Measurements from ENCODE around the gene DSCAML1.

The DSCAML1 gene

DNA sequence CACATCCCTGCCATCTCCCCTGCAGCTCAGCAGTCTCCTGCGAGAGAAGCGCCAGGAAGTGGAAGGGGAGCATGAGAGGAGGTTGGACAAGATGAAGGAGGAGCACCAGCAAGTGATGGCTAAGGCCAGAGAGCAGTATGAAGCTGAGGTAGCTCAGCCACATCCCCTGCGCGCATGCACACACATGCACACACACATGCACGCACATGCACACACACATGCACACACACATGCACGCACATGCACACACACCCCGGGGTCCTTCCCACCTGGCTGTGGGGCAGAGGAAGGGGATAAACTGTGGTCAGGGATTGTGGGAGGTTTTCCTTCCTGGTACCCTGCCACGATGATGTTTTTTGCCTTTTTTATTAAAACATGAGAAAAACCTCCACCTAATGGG lies 404.0 kb downstream of the DSCAML1 start:
- Histone ChIP-seq H2BK5ac (ENCODE audit: low read length) (no peak overlapping the region), H3K36me3 (replicated peaks in 1 of 2; ENCODE audit: control insufficient read depth in 2 of 2, insufficient read depth in 2 of 2, low read length in 2 of 2) (peaks cover 40 to 92% of the 10 kb centered on the region in 2 donors), H3K9me3 (replicated peaks in 1 of 2; ENCODE audit: control insufficient read depth in 2 of 2, insufficient read depth in 1 of 2, low read depth in 1 of 2, low read length in 2 of 2) (peaks cover 3 to 12% of the 10 kb centered on the region in 2 donors), H3K23ac (ENCODE audit: low read depth, low read length, poor library complexity) (peak overlapping the region; percentile 59), H3K4ac (ENCODE audit: low read length) (no peak overlapping the region), H3K4me2 (ENCODE audit: insufficient read depth, low read length, poor library complexity, severe bottlenecking) (no peak overlapping the region), H3K9ac (ENCODE audit: low read depth, low read length, poor library complexity) (no peak overlapping the region), H3K18ac (ENCODE audit: low read length) (no peak overlapping the region), H2AFZ (ENCODE audit: low read length) (no peak overlapping the region), H3K4me1 (ENCODE audit: control insufficient read depth in 2 of 2, insufficient read depth in 1 of 2, low read depth in 1 of 2, low read length in 2 of 2) (no peaks in the 10 kb centered on the region), H2BK12ac (ENCODE audit: low read length) (no peak overlapping the region), H3K27me3 (ENCODE audit: control insufficient read depth in 3 of 3, insufficient read depth in 3 of 3, low read depth in 1 of 3, low read length in 3 of 3) (no peaks in the 10 kb centered on the region), H4K8ac (ENCODE audit: low read depth, low read length) (no peak overlapping the region), H2AK5ac (ENCODE audit: low read depth, low read length) (no peak overlapping the region), H2BK120ac (ENCODE audit: low read depth, low read length) (no peak overlapping the region), H3K27ac (replicated peaks; ENCODE audit: low read length) (no peak overlapping the region), H4K91ac (ENCODE audit: low read depth, low read length, poor library complexity) (no peak overlapping the region), H3K4me3 (ENCODE audit: low read length in 2 of 2) (no peak overlapping the region), H3K79me1 (ENCODE audit: low read depth, low read length) (no peaks in the 10 kb centered on the region), H2BK15ac (ENCODE audit: low read length) (no peak overlapping the region), H3K14ac (ENCODE audit: low read length) (no peak overlapping the region)
- DNase-seq (ENCODE audit: low spot score): no peak
- no CpG with 5 or more reads among the region's 8 CpGs for WGBS, 2 donors (ENCODE audit: extremely low coverage in 2 of 2, insufficient read length in 2 of 2, insufficient replicate concordance in 1 of 2)

DNA sequence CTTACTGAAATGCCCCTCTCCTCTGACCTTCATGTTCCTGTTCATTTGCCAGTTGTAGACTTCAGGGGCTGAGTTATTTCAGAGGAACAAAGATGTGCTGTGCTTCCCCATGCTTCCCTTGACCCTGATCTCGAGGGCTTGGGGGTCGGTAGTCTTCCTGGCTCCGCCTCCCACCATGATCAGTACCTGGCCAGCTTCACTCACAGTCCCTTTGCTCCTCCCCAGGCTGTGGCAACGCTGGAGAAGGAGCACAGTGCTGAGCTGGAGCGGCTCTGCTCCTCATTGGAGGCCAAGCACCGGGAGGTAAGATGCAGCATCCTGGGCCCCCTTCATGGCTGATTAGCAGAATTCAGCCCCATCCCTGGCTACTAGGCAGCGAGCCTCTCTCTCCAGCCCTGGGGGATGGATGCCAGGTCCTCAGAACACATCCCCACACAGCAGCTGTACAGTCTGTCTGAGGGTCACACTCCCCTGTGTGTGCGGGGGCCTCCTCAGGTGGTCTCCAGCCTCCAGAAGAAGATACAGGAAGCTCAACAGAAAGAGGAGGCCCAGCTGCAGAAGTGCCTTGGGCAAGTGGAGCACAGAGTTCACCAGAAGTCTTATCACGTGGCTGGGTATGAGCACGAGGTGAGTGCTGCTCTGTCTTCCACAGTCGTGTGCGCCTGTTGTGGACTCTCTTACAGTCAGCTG lies 404.9 kb downstream of the DSCAML1 start:
- H3K14ac ChIP-seq (ENCODE audit: low read length): no peak overlapping the region
- no peak overlapping the region for H4K8ac ChIP-seq (ENCODE audit: low read depth, low read length)
- no peak overlapping the region for H2BK15ac ChIP-seq (ENCODE audit: low read length)
- H3K4me1 ChIP-seq (ENCODE audit: control insufficient read depth in 2 of 2, insufficient read depth in 1 of 2, low read depth in 1 of 2, low read length in 2 of 2): no peaks in the 10 kb centered on the region
- H3K23ac ChIP-seq (ENCODE audit: low read depth, low read length, poor library complexity): peak overlapping the region; percentile 59
- DNase-seq (ENCODE audit: low spot score): no peak
- no peak overlapping the region for H3K9ac ChIP-seq (ENCODE audit: low read depth, low read length, poor library complexity)
- no peak overlapping the region for H3K18ac ChIP-seq (ENCODE audit: low read length)
- no peak overlapping the region for H2BK5ac ChIP-seq (ENCODE audit: low read length)
- H2BK12ac ChIP-seq (ENCODE audit: low read length): no peak overlapping the region
- H2AFZ ChIP-seq (ENCODE audit: low read length): no peak overlapping the region
- H2AK5ac ChIP-seq (ENCODE audit: low read depth, low read length): no peak overlapping the region
- no CpG with 5 or more reads among the region's 12 CpGs for WGBS, 2 donors (ENCODE audit: extremely low coverage in 2 of 2, insufficient read length in 2 of 2, insufficient replicate concordance in 1 of 2)
- H2BK120ac ChIP-seq (ENCODE audit: low read depth, low read length): no peak overlapping the region
- no peak overlapping the region for H3K27ac ChIP-seq (replicated peaks; ENCODE audit: low read length)
- peaks cover 41 to 92% of the 10 kb centered on the region in 2 donors for H3K36me3 ChIP-seq (replicated peaks in 1 of 2; ENCODE audit: control insufficient read depth in 2 of 2, insufficient read depth in 2 of 2, low read length in 2 of 2)
- H3K27me3 ChIP-seq (ENCODE audit: control insufficient read depth in 3 of 3, insufficient read depth in 3 of 3, low read depth in 1 of 3, low read length in 3 of 3): no peaks in the 10 kb centered on the region
- no peak overlapping the region for H3K4ac ChIP-seq (ENCODE audit: low read length)
- H3K4me3 ChIP-seq (ENCODE audit: low read length in 2 of 2): no peak overlapping the region
- H4K91ac ChIP-seq (ENCODE audit: low read depth, low read length, poor library complexity): no peak overlapping the region
- no peaks in the 10 kb centered on the region for H3K79me1 ChIP-seq (ENCODE audit: low read depth, low read length)
- H3K4me2 ChIP-seq (ENCODE audit: insufficient read depth, low read length, poor library complexity, severe bottlenecking): no peak overlapping the region
- peaks cover 3 to 7% of the 10 kb centered on the region in 2 donors for H3K9me3 ChIP-seq (replicated peaks in 1 of 2; ENCODE audit: control insufficient read depth in 2 of 2, insufficient read depth in 1 of 2, low read depth in 1 of 2, low read length in 2 of 2)

DNA sequence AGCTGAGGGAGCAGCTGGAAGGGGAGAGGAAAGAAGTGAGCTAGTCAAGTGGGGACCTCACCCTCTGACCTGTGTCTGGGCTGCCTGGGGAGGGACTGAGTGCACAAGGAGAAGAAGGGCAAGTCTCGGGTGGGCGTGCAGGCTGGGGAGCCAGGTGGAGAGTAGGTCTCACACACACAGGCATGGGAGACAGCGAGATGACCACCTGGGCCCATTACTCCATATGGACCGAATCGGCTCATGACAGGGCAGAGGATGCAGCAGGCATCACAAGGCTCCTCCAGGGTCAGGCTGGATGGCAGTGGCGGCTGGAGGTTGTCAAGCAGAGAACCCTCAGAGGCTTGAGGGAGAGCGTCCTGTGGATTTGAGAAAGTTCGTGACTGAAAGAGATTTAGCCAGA lies 405.8 kb downstream of the DSCAML1 start:
- Histone ChIP-seq H3K9ac (ENCODE audit: low read depth, low read length, poor library complexity) (no peak overlapping the region), H2BK5ac (ENCODE audit: low read length) (no peak overlapping the region), H4K8ac (ENCODE audit: low read depth, low read length) (no peak overlapping the region), H4K91ac (ENCODE audit: low read depth, low read length, poor library complexity) (no peak overlapping the region), H3K27ac (replicated peaks; ENCODE audit: low read length) (no peak overlapping the region), H2BK15ac (ENCODE audit: low read length) (no peak overlapping the region), H3K4ac (ENCODE audit: low read length) (peak overlapping the region; percentile 77), H2BK12ac (ENCODE audit: low read length) (no peak overlapping the region), H3K9me3 (replicated peaks in 1 of 2; ENCODE audit: control insufficient read depth in 2 of 2, insufficient read depth in 1 of 2, low read depth in 1 of 2, low read length in 2 of 2) (no peaks in the 10 kb centered on the region), H2AK5ac (ENCODE audit: low read depth, low read length) (no peak overlapping the region), H3K23ac (ENCODE audit: low read depth, low read length, poor library complexity) (no peak overlapping the region), H3K4me2 (ENCODE audit: insufficient read depth, low read length, poor library complexity, severe bottlenecking) (no peak overlapping the region), H3K36me3 (replicated peaks in 1 of 2; ENCODE audit: control insufficient read depth in 2 of 2, insufficient read depth in 2 of 2, low read length in 2 of 2) (peaks cover 36 to 92% of the 10 kb centered on the region in 2 donors), H3K18ac (ENCODE audit: low read length) (no peak overlapping the region), H2BK120ac (ENCODE audit: low read depth, low read length) (no peak overlapping the region), H3K27me3 (ENCODE audit: control insufficient read depth in 3 of 3, insufficient read depth in 3 of 3, low read depth in 1 of 3, low read length in 3 of 3) (no peaks in the 10 kb centered on the region), H3K4me1 (ENCODE audit: control insufficient read depth in 2 of 2, insufficient read depth in 1 of 2, low read depth in 1 of 2, low read length in 2 of 2) (no peaks in the 10 kb centered on the region), H2AFZ (ENCODE audit: low read length) (no peak overlapping the region), H3K14ac (ENCODE audit: low read length) (no peak overlapping the region), H3K79me1 (ENCODE audit: low read depth, low read length) (no peaks in the 10 kb centered on the region), H3K4me3 (ENCODE audit: low read length in 2 of 2) (no peak overlapping the region)
- WGBS, 2 donors (ENCODE audit: extremely low coverage in 2 of 2, insufficient read length in 2 of 2, insufficient replicate concordance in 1 of 2): no CpG with 5 or more reads among the region's 8 CpGs
- no peak for DNase-seq (ENCODE audit: low spot score)

DNA sequence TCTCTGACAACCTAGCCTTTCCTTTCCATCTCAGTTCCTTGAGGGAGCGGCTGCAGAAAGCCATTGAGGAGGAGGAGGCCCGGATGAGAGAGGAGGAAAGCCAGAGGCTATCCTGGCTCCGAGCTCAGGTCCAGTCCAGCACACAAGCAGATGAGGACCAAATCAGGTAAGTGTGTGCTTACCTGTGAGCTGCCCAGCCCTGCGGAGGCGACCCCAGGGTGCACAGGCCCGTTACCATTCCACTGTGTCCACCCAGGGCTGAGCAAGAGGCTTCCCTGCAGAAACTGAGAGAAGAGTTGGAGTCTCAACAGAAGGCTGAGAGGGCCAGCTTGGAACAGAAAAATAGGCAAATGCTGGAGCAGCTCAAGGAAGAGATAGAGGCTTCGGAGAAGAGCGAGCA lies 406.3 kb downstream of the DSCAML1 start:
- Histone ChIP-seq H3K79me1 (ENCODE audit: low read depth, low read length) (no peaks in the 10 kb centered on the region), H3K9me3 (replicated peaks in 1 of 2; ENCODE audit: control insufficient read depth in 2 of 2, insufficient read depth in 1 of 2, low read depth in 1 of 2, low read length in 2 of 2) (no peaks in the 10 kb centered on the region), H2BK12ac (ENCODE audit: low read length) (no peak overlapping the region), H2BK5ac (ENCODE audit: low read length) (no peak overlapping the region), H3K4me2 (ENCODE audit: insufficient read depth, low read length, poor library complexity, severe bottlenecking) (no peak overlapping the region), H3K14ac (ENCODE audit: low read length) (no peak overlapping the region), H3K4me3 (ENCODE audit: low read length in 2 of 2) (no peak overlapping the region), H3K18ac (ENCODE audit: low read length) (no peak overlapping the region), H3K4ac (ENCODE audit: low read length) (no peak overlapping the region), H3K27ac (replicated peaks; ENCODE audit: low read length) (no peak overlapping the region), H2BK15ac (ENCODE audit: low read length) (no peak overlapping the region), H3K27me3 (ENCODE audit: control insufficient read depth in 3 of 3, insufficient read depth in 3 of 3, low read depth in 1 of 3, low read length in 3 of 3) (no peaks in the 10 kb centered on the region), H3K9ac (ENCODE audit: low read depth, low read length, poor library complexity) (no peak overlapping the region), H3K36me3 (replicated peaks in 1 of 2; ENCODE audit: control insufficient read depth in 2 of 2, insufficient read depth in 2 of 2, low read length in 2 of 2) (peaks cover 36 to 93% of the 10 kb centered on the region in 2 donors), H3K4me1 (ENCODE audit: control insufficient read depth in 2 of 2, insufficient read depth in 1 of 2, low read depth in 1 of 2, low read length in 2 of 2) (no peaks in the 10 kb centered on the region), H2AK5ac (ENCODE audit: low read depth, low read length) (no peak overlapping the region), H3K23ac (ENCODE audit: low read depth, low read length, poor library complexity) (peak overlapping the region; percentile 13), H2BK120ac (ENCODE audit: low read depth, low read length) (no peak overlapping the region), H4K8ac (ENCODE audit: low read depth, low read length) (no peak overlapping the region), H2AFZ (ENCODE audit: low read length) (no peak overlapping the region), H4K91ac (ENCODE audit: low read depth, low read length, poor library complexity) (no peak overlapping the region)
- WGBS, 2 donors (ENCODE audit: extremely low coverage in 2 of 2, insufficient read length in 2 of 2, insufficient replicate concordance in 1 of 2): no CpG with 5 or more reads among the region's 8 CpGs
- no peak for DNase-seq (ENCODE audit: low spot score)
